ENCODE results near the gene PRKN. TPM values are rescaled to one million over a fixed set of nuclear protein-coding genes. Genes with fewer than 3 reads are reported as not detected.

PRKN gene
- total RNA-seq, 1 donor from 2014 or later, result 4.9 TPM

- Histone ChIP-seq H3K36me3 (no peaks in the 10 kb centered on the region), H3K9me3 (no peaks in the 10 kb centered on the region), H3K27ac (no peak overlapping the region), H3K4me1 (peaks cover 8% of the 10 kb centered on the region), H3K27me3 (no peaks in the 10 kb centered on the region), H3K4me3 (no peak overlapping the region)
- intact Hi-C loops (cut with DNase I), result no loop called here
- no peak for DNase-seq (ENCODE audit: extremely low spot score in 2 of 2)
- TF ChIP-seq POLR2A (IDR thresholded peaks at IDR 0.05) (no peak), CTCF (IDR thresholded peaks at IDR 0.05) (no peak), POLR2AphosphoS5 (IDR thresholded peaks at IDR 0.05; ENCODE audit: insufficient read depth in 1 of 2, low read depth in 1 of 2) (no peak)
Measured at GRCh38 chr6:162640756-162641155, 86.8 kb downstream of the PRKN start.

GRCh38 chr6:162639951-162640350 is 87.6 kb downstream of the PRKN start:
- Histone ChIP-seq H3K36me3 (no peaks in the 10 kb centered on the region), H3K9me3 (no peaks in the 10 kb centered on the region), H3K27ac (no peak overlapping the region), H3K4me3 (no peak overlapping the region), H3K4me1 (peaks cover 8% of the 10 kb centered on the region), H3K27me3 (no peaks in the 10 kb centered on the region)
- no peak for DNase-seq (ENCODE audit: extremely low spot score in 2 of 2)
- intact Hi-C loops (cut with DNase I), result no loop called here
- TF ChIP-seq POLR2A (IDR thresholded peaks at IDR 0.05), result no peak
- TF ChIP-seq CTCF (IDR thresholded peaks at IDR 0.05), result no peak
- no peak for TF ChIP-seq POLR2AphosphoS5 (IDR thresholded peaks at IDR 0.05; ENCODE audit: insufficient read depth in 1 of 2, low read depth in 1 of 2)

- DNase-seq (ENCODE audit: extremely low spot score in 2 of 2), result no peak
- peaks cover 8% of the 10 kb centered on the region for H3K4me1 ChIP-seq
- H3K27me3 ChIP-seq, result no peaks in the 10 kb centered on the region
- no peak overlapping the region for H3K4me3 ChIP-seq
- intact Hi-C loops (cut with DNase I), result no loop called here
- TF ChIP-seq POLR2AphosphoS5 (IDR thresholded peaks at IDR 0.05; ENCODE audit: insufficient read depth in 1 of 2, low read depth in 1 of 2), result no peak
- TF ChIP-seq POLR2A (IDR thresholded peaks at IDR 0.05), result no peak
- TF ChIP-seq CTCF (IDR thresholded peaks at IDR 0.05), result no peak
- H3K27ac ChIP-seq, result no peak overlapping the region
- H3K36me3 ChIP-seq, result no peaks in the 10 kb centered on the region
- H3K9me3 ChIP-seq, result no peaks in the 10 kb centered on the region
Measured at GRCh38 chr6:162638931-162639574, 88.5 kb downstream of the PRKN start.

- TF ChIP-seq CTCF (IDR thresholded peaks at IDR 0.05), result no peak
- TF ChIP-seq POLR2AphosphoS5 (IDR thresholded peaks at IDR 0.05; ENCODE audit: insufficient read depth in 1 of 2, low read depth in 1 of 2), result no peak
- TF ChIP-seq POLR2A (IDR thresholded peaks at IDR 0.05), result no peak
- no peaks in the 10 kb centered on the region for H3K9me3 ChIP-seq
- intact Hi-C loops (cut with DNase I), result no loop called here
- no peak overlapping the region for H3K4me3 ChIP-seq
- H3K36me3 ChIP-seq, result no peaks in the 10 kb centered on the region
- H3K4me1 ChIP-seq, result peaks cover 8% of the 10 kb centered on the region
- H3K27ac ChIP-seq, result no peak overlapping the region
- H3K27me3 ChIP-seq, result no peaks in the 10 kb centered on the region
- no peak for DNase-seq (ENCODE audit: extremely low spot score in 2 of 2)
Measured at GRCh38 chr6:162637317-162637716, 90.2 kb downstream of the PRKN start.

- intact Hi-C loops (cut with DNase I), result no loop called here
Measured at GRCh38 chr6:162636167-162636566, 91.4 kb downstream of the PRKN start.

More at GRCh38 chr6:162636167-162636566, 91.4 kb downstream of the PRKN start:
- no peak for DNase-seq (ENCODE audit: extremely low spot score in 2 of 2)
- H3K9me3 ChIP-seq, result no peaks in the 10 kb centered on the region
- H3K36me3 ChIP-seq, result no peaks in the 10 kb centered on the region
- TF ChIP-seq POLR2A (IDR thresholded peaks at IDR 0.05), result no peak
- no peak for TF ChIP-seq CTCF (IDR thresholded peaks at IDR 0.05)
- TF ChIP-seq POLR2AphosphoS5 (IDR thresholded peaks at IDR 0.05; ENCODE audit: insufficient read depth in 1 of 2, low read depth in 1 of 2), result no peak
- H3K4me1 ChIP-seq, result peaks cover 8% of the 10 kb centered on the region
- H3K27me3 ChIP-seq, result no peaks in the 10 kb centered on the region
- no peak overlapping the region for H3K4me3 ChIP-seq
- no peak overlapping the region for H3K27ac ChIP-seq
